NCI-H1930 (cell line): ENCODE data around the gene FAM180B.
"Not testable (repeated sequence)": the region's sequence is repeated elsewhere in the genome, so short reads cannot be mapped to it uniquely, and the experiment has no call there.

ENCODE experiments used
- DNase-seq, 2 experiments: peaks; one replicate each; lab custom pipeline; 2025; lab: John Stamatoyannopoulos, UW

The FAM180B gene

GRCh38 chr11:47595029-47595428 is 8.6 kb downstream of the FAM180B start:
- no peak for DNase-seq

- no peak for DNase-seq
Measured at GRCh38 chr11:47595967-47596366, 9.5 kb downstream of the FAM180B start.

GRCh38 chr11:47599902-47600301 is 13.4 kb downstream of the FAM180B start:
- DNase-seq, result no peak

- DNase-seq, result no peak
Measured at GRCh38 chr11:47603295-47603694, 16.8 kb downstream of the FAM180B start.

GRCh38 chr11:47605921-47606320 is 19.4 kb downstream of the FAM180B start:
- DNase-seq, result no peak

GRCh38 chr11:47606731-47607130 is 20.3 kb downstream of the FAM180B start:
- DNase-seq, result no peak

GRCh38 chr11:47607380-47607779 is 20.9 kb downstream of the FAM180B start:
- DNase-seq, result no peak

GRCh38 chr11:47609675-47610074 is 23.2 kb downstream of the FAM180B start:
- DNase-seq, result no peak

GRCh38 chr11:47611348-47611794 is 24.9 kb downstream of the FAM180B start:
- no peak for DNase-seq

- no peak for DNase-seq
Measured at GRCh38 chr11:47615249-47615648, 28.8 kb downstream of the FAM180B start.

- DNase-seq, result peak; percentile 15 to 55
Measured at GRCh38 chr11:47616726-47617416, 30.4 kb downstream of the FAM180B start.

GRCh38 chr11:47617417-47617809 is 30.9 kb downstream of the FAM180B start:
- DNase-seq, result no peak

- DNase-seq, result no peak
Measured at GRCh38 chr11:47620836-47621378, 34.4 kb downstream of the FAM180B start.

GRCh38 chr11:47626234-47626633 is 39.8 kb downstream of the FAM180B start:
- DNase-seq, result no peak

- DNase-seq, result no peak
Measured at GRCh38 chr11:47628026-47628425, 41.5 kb downstream of the FAM180B start.

GRCh38 chr11:47631473-47631872 is 45.0 kb downstream of the FAM180B start:
- no peak for DNase-seq

GRCh38 chr11:47636331-47636730 is 49.9 kb downstream of the FAM180B start:
- DNase-seq, result not testable (repeated sequence)
